Activated CD4-positive, CD25-positive, alpha-beta regulatory T cell treated with anti-CD3 and anti-CD28 coated beads, Interleukin-2, amount 50 U/mL, for 72 hours (primary cell): Measurements from ENCODE around the gene UPK3B.
"Not testable (repeated sequence)": the region's sequence is repeated elsewhere in the genome, so short reads cannot be mapped to it uniquely, and the experiment has no call there.

Experiments
- DNase-seq: peaks from one replicate; pipeline ENCODE4 v3.0.0; 2021

UPK3B gene

DNA sequence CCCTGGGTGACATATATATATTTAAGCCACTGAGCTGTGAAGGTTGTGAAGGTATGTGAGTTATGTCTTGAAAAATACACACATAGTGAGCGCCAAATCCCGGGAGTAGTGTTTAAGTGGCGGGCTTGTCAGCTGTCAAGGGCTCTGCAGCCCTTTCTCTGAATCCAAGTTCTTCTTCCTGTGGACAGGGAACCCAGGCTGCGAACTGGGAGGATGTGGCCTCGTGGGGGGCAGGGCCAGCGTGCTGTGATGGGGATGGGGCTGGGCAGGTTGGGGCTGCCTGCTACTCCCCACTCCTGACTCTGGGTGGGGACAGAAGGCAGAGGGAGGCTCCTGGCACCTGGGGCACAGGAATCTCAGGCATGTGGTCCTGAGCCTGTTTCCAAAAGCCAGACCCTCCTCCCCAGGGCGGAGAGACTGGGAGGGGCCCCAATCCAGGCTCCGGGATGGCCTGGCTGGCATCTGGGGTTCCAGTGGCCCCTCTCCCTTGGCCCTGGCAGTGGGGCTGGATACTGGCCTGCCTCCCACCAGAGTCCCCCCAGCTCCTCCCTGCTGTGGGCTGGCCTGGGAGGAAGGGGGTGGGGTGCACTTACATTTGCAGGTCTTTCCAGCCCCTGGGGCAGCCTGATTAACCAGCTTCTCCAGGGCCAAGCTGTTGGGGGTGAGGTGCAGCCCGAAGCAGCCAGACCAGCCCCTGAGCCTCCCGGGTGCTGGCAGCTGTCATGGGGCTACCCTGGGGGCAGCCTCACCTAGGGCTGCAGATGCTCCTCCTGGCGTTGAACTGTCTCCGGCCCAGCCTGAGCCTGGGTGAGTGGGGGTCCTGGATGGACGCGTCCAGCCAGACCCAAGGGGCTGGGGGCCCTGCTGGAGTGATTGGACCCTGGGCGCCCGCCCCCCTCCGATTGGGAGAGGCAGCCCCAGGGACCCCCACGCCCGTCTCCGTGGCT, at the start of gene UPK3B:
Gene UPK3B (plus strand): TSS at position 622 of the 947 bp plus-strand sequence. CDS start 101 bp downstream, at position 723.
- no peak for DNase-seq

- DNase-seq, result not testable (repeated sequence)
Observed at GRCh38 chr7:76460767-76461166, 49.6 kb upstream of the UPK3B start.

GRCh38 chr7:76461464-76462101, 48.8 kb upstream of the UPK3B start, which contains the start of gene DTX2:
Gene DTX2, plus strand, starts transcription at chr7:76461709. Its CDS starts 18,801 bp downstream, at chr7:76480510.
- DNase-seq, result peak; percentile 61

GRCh38 chr7:76462271-76462882, 48.0 kb upstream of the UPK3B start:
- DNase-seq, result not testable (repeated sequence)

DNA sequence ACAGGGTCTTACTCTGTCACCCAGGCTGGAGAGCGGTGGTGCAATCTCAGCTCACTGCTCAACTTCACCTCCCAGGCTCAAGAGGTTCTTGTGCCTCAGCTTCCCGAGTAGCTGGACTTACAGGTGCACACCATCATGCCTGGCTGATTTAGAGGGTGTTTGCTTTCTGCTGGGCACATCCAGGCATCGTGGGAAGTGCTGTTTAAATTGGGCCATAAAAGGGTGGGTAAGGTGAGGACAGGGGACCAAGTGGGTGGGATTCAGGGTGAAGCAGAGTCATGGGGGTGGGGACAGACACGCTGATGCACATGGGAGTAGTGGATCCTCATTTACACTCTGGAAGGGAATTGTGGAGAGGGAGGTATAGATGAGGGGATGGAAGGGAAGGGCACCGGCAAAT, 45.4 kb upstream of the UPK3B start:
- not testable (repeated sequence) for DNase-seq

GRCh38 chr7:76465950-76466349, 44.4 kb upstream of the UPK3B start:
- DNase-seq, result not testable (repeated sequence)

DNA sequence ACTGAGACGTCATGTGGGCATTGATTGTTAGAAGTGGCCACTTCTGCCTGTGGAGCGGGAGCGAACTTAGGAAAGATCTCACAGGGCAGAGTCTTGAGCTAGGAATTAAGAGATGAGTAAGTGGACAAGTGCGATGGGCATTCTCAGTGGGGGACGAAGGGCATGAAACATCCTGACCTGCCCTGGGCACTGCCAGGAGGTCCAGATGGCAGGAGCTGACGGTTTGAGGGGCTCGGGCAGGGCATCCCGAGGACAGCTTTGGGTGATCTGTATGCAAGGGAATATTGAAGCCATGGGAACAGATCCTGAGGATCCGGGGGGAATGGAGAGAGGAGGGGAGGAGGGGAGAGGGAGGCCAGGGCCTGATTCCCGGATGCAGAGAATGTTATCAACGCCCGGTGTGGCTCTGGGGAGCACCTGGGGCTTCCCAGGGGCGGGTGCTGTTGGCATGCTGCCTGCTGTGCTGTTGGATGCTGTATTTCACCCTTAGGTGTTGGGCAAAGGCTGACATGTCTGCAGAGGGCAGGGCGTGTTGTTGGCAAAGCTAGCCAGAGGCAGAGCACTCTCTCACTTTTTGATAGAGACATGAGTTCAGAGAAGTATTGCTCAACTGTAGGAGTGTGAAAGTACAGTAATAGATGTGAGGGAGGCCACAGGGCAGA, 42.5 kb upstream of the UPK3B start:
- DNase-seq, result not testable (repeated sequence)

DNA sequence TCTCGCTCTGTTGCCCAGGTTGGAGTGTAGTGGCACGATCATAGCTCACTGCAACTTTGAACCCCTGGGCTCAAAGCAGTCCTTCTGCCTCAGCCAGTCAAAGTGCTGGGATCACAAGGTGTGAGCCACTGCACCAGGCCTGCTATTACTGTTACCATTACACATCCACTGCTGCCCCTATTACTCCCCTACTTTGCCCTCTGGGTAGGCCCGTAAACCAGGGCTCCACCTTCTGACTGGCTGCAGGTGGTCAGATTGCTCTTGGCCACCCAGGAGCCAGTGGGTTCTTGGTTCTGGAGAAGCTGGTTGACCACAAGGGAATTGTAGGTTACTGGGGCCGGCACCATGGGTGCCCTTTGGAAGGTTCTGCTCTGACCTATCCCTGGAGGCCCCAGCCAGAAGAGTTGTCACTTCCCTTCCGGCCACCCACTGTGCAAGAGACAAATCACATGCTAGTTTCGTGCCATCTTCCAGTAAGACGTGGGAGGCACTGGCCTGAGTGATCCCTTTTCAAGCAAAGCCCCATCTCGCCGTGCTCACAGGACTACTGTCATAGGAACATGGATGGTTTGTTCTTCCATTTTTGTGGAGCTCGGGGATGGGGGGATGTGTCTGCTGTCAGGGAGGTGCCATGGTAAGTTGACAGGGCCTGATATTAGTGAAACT, 38.7 kb upstream of the UPK3B start:
- not testable (repeated sequence) for DNase-seq

DNA sequence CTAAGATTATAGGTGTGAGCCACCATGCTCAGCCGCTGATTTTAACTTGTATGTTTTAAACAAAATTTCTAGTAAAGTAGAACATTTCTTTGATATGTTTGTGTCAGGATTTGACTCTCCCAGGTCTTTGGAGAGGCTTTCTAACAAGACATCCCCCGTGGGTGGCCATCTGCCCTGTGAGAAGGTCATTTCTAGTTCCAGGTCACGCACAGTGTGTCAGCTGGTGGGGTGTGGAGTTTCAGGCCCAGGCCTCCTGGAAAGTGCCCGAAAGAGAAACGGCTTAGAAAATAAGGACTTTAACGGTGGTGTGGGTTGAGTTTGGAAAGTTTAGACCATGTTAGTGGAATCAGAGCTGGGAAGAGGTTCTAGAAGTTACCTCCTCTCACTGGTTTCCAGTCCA, 37.3 kb upstream of the UPK3B start:
- not testable (repeated sequence) for DNase-seq

DNA sequence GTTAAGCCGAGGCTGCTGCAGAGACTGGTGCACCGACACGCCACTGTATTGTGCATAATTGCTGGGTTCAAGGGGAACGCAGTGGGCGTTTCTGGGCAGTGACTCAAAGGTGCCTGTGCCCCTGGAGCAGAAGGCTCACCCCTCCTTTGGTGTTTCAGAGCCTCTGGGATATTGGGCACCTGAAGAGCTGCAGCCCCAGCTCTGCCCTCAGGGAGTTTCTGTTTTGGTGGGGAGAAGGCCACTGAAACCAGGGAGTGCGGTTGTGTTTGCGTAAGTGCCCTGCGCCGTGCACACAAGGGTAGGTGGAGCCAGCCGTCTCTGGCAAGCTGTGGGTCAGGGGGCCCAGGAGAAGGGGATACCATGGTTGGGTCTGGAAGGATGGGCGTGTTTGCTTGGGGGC, 34.1 kb upstream of the UPK3B start:
- not testable (repeated sequence) for DNase-seq

- not testable (repeated sequence) for DNase-seq
Observed at GRCh38 chr7:76476742-76477474, 33.4 kb upstream of the UPK3B start.

GRCh38 chr7:76479628-76480027, 30.7 kb upstream of the UPK3B start:
- not testable (repeated sequence) for DNase-seq

GRCh38 chr7:76480403-76481253, 29.7 kb upstream of the UPK3B start:
- DNase-seq, result not testable (repeated sequence)

GRCh38 chr7:76482660-76483059, 27.7 kb upstream of the UPK3B start:
- DNase-seq, result not testable (repeated sequence)

DNA sequence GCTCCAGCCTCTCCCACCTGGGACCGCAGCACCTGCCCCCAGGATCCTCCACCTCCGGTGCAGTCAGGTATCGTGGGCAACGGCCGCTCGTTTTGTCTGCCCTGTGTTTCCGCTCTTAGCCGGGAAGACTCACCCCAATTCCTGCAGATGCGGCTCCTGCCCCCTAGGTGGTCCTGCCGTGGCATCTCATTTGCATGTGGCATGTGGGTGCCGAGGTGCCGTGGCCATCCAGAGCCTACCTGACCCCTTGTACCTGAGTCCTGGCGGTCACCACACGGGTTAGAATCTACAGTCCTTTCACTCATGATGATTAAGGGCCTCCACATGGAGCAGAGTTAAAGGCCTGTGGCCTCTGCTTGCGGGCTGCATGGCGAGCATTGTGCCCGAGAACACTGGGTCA, 27.3 kb upstream of the UPK3B start:
- not testable (repeated sequence) for DNase-seq

DNA sequence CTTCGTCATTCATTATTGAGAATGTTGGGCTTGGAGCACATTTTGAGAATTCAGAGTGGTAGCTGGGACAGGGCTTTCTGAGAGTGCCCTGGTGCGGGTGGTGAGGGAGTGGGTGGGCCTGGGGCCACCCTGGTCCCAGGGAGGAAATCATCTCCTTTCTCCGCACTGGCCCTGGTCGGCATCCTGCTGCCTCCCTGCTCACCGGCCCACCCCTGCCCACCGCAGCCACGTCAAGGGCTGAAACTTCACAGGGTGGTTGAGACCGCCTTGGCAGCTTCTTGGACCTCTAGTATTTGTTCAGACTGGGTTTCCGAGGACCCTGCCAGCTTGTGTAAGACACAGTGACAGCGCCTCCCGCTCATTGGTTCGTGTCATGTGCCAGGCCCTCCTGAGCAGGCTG, 25.9 kb upstream of the UPK3B start:
- DNase-seq, result not testable (repeated sequence)

DNA sequence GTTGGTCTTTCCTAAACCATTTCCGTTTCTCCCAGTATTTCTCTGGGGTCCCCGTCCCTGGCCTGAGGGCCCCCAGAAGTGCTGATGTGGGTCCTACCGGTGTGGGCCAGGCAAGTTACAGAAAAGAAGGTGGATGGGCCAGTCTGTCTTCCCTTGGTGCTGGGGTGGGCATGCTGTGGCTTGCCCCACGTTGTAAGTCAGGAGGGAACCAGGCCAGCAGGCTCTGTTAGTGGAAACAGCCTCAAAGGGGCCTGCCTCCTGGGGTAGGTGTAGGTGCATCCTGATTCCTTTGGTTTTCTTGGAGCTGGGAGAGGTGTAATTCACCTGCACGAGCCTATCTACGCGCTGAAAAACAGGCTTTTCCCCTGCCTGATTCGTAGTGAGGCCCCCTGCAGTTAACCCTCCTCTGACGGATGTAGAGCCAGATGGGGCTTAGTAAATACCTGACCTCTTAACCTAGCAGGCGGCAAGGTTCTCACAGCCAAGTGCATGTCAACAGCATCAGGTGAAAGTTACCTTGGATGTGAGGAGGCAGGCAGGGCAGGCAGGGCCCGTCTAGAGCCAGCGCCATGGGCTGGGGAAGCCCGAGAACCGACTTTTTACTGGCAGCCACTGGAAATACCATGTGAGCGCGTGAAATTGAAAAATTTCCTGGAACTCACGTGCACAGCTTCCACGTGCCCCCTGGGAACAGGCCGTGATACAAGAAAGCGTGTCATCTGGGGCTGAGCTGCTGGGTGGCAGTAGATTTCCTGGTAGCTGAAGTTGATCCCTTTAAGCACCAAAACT, 24.3 kb upstream of the UPK3B start:
- not testable (repeated sequence) for DNase-seq

GRCh38 chr7:76486618-76487017, 23.7 kb upstream of the UPK3B start:
- not testable (repeated sequence) for DNase-seq

DNA sequence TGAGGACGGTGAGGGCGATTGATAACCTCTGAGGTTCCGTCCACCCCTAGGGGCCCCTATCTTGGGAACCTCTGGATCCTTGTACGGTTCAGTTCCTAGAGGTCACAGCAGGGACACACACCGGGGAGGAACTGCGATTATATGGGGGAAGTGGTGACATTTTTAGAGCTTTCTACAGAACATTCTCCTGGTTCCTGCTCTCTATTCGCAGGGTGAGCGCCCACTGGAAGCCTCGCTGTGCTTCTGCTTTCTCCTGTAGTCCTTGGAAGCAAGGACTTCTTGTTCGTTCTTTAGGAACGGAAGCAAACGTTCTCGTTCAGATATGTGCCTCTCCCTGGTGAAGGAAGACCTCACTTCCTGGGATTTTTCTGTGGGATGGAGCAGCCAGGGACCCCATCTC, 22.4 kb upstream of the UPK3B start:
- DNase-seq, result not testable (repeated sequence)

DNA sequence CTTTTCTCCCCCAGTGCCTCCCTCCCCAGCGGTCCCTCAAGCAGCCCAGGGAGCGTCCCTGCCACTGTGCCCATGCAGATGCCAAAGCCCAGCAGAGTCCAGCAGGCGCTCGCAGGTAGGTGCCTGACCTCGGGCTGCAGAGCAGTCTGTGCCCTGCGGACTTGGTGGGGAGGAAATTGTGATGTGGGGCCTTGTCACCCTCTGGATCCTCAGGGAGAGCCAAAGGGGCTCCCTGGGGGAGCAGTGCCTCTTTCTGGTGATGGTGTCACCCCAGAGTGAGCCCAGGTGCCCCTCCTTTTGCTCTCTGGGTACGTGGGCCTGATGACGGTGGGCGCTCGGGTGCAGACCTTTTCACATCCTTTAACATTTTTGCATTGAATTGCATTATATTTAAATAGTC, 18.2 kb upstream of the UPK3B start:
- DNase-seq, result not testable (repeated sequence)
